Transverse colon (tissue), 4 donors: ENCODE measurements around the gene SOX10. TPM values are rescaled to one million over a fixed set of nuclear protein-coding genes. Genes with fewer than 3 reads are reported as not detected.

Source experiments
- DNase-seq: peaks from one replicate; pipeline ENCODE4 v3.0.0-alpha.2; 2019
- H3K27ac ChIP-seq, 4 donors: fragments of 200-600 bp; sonication (generic); 2 replicates each; pipeline ENCODE4 v1.5.1; 2016 to 2018; ENCODE audit warnings: inconsistent platforms in 4 of 4
- H3K27me3 ChIP-seq: fragments of 200-600 bp; sonication (generic); 2 replicates; pipeline ENCODE4 v1.5.1; 2017; ENCODE audit warnings: inconsistent platforms
- H3K36me3 ChIP-seq, 4 donors: fragments of 200-600 bp; sonication (generic); 2 replicates each; pipeline ENCODE4 v1.5.1; 2017 to 2019; ENCODE audit warnings: inconsistent platforms in 4 of 4
- H3K4me1 ChIP-seq, 4 donors: fragments of 200-600 bp; sonication (generic); 2 replicates each; pipeline ENCODE4 v1.5.1; 2017 to 2020; ENCODE audit warnings: inconsistent platforms in 4 of 4
- H3K4me3 ChIP-seq, 4 donors: fragments of 200-600 bp; sonication (generic); 1 replicate in 1 of 4; 2 replicates in 3 of 4; pipeline versions ENCODE4 v1.5.1 to v1.6.1; 2017 to 2019; ENCODE audit warnings: inconsistent platforms in 4 of 4
- H3K9me3 ChIP-seq, 2 donors: fragments of 200-600 bp; sonication (generic); 2 replicates each; pipeline ENCODE4 v1.5.1; 2017 to 2019; ENCODE audit warnings: inconsistent platforms in 2 of 2
- CTCF ChIP-seq, 5 experiments: fragments of 200-600 bp in 3 of 5; fragments of 450-650 bp in 2 of 5; sonication (generic) in 3 of 5; IDR thresholded peaks; 1 replicate in 2 of 5; 2 replicates in 3 of 5; pipeline ENCODE4 v1.5.1; 2016 to 2017; ENCODE audit warnings: antibody characterized with exemption in 5 of 5, inconsistent platforms in 3 of 5, mild to moderate bottlenecking in 2 of 5, moderate library complexity in 1 of 5
- EP300 ChIP-seq: sonication (generic); formaldehyde crosslinking; IDR thresholded peaks from one replicate; pipeline ENCODE4 v1.6.1; 2017; ENCODE audit warnings: antibody characterized with exemption, low read depth
- POLR2A ChIP-seq: fragments of 450-650 bp; IDR thresholded peaks from one replicate; pipeline ENCODE4 v1.6.1; 2016; ENCODE audit warnings: antibody characterized with exemption, mild to moderate bottlenecking, moderate library complexity
- POLR2AphosphoS5 ChIP-seq, 3 donors: sonication (generic); formaldehyde crosslinking; IDR thresholded peaks; one replicate each; pipeline ENCODE4 v1.6.1; 2016; ENCODE audit warnings: antibody characterized with exemption in 3 of 3
- WGBS, 2 donors: methylation state at CpG; one replicate each; pipeline ENCODE4 v1.1.5; 2018; ENCODE audit warnings: low coverage in 1 of 2; 5-methylcytosine and 5-hydroxymethylcytosine counted together
- in situ Hi-C, 4 donors: fragments of 200-750 bp; cut with MboI; loops; one replicate each; pipeline versions ENCODE4 v1.15.0 to v1.15.1; 2017; ENCODE audit warnings: low sequenced_read_pairs in 3 of 4, low pct_ligation_motif_present in 1 of 4, low pct_unique_long_range_greater_than_20kb in 1 of 4
- intact Hi-C: fragments of 100-400 bp; cut with DNase I; formaldehyde crosslinking; loops from one replicate; pipeline ENCODE4 v1.15.1; 2023; ENCODE audit warnings: low total_unique reads
- total RNA-seq, 4 donors: library from RNA; depleted of rRNA; stranded (reverse); fragments of >200 nt; gene quantifications; one replicate each; pipeline ENCODE4 v1.1.0, GENCODE V29; 2016

Gene SOX10
- total RNA-seq, 4 donors from 2014 or later: 1.2 to 4.9 (median 3.5) TPM

DNA sequence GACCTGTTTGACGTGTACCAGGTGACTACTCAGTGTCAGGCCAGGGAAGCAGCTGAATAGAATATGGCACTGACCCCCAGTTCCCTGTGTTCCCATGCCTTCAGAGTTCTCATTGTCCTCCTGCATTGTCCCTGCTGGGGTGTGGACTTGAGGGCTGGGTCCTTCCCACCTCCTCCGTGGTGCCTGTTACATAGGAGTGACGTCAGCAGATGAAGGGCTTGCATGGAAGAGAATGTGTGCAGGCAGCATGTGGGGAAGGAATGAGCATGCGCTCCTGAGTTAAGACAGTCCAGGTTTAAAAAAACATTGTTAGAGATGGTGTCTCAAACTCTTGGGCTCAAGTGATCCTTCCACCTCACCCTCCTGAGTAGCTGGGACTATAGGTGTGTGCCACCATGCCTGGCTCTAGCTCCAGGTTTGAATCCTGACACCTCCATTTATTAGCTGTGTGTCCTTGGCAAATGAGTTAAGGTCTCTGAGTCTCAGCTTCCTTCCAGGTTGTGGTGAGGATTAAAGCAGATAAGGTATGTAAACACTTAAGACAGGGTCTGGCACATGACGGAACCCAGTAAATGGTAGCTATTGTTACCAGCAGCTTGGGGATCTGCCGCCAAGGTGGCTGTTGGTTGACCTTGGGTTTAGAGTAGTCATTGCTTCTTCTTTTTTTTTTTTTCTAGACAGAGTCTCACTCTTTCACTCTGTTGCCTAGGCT, 7.5 kb upstream of the SOX10 start:
- intact Hi-C loops: no loop called here
- no peak for TF ChIP-seq EP300
- TF ChIP-seq POLR2AphosphoS5 (IDR thresholded peaks at IDR 0.05): no peak
- no peak for TF ChIP-seq POLR2A
- TF ChIP-seq CTCF (IDR thresholded peaks at IDR 0.05): no peak
- no peak for DNase-seq
- WGBS, 2 donors: 85 to 92% methylated on average over 2 to 5 of the region's 6 CpGs
- in situ Hi-C loops: no loop called here
- Histone ChIP-seq H3K36me3 (no peaks in the 10 kb centered on the region), H3K27me3 (no peaks in the 10 kb centered on the region), H3K9me3 (no peaks in the 10 kb centered on the region), H3K27ac (no peak overlapping the region), H3K4me1 (no peaks in the 10 kb centered on the region), H3K4me3 (no peak overlapping the region)

DNA sequence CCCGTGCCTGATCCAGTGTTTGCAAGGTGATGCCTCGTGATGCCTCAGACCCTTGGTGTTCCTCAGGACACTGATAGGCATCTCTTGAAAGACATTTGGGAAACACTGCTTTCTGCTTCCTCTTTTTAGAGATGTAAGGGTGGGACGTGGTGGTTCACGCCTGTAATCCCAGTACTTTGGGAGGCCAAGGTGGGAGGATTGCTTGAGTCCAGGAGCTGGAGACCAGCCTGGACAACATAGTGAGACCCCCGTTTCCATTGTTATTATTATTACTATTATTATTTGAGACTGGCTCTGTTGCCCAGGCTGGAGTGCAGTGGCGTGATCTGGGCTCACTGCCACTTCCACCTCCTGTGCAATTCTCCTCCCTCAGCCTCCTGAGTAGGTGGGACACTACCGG, 6.5 kb upstream of the SOX10 start:
- no peak for DNase-seq
- no peak overlapping the region for H3K27ac ChIP-seq
- H3K4me1 ChIP-seq: no peaks in the 10 kb centered on the region
- no peaks in the 10 kb centered on the region for H3K9me3 ChIP-seq
- no peak overlapping the region for H3K4me3 ChIP-seq
- no peak for TF ChIP-seq POLR2AphosphoS5 (IDR thresholded peaks at IDR 0.05)
- TF ChIP-seq POLR2A: no peak
- TF ChIP-seq EP300: no peak
- TF ChIP-seq CTCF (IDR thresholded peaks at IDR 0.05): no peak
- H3K27me3 ChIP-seq: no peaks in the 10 kb centered on the region
- no peaks in the 10 kb centered on the region for H3K36me3 ChIP-seq
- intact Hi-C loops (no loop called here), in situ Hi-C loops (no loop called here)
- WGBS, 2 donors: 85 to 100% methylated on average over 2 to 7 of the region's 7 CpGs

GRCh38 chr22:37990301-37990700, 5.9 kb upstream of the SOX10 start:
- Histone ChIP-seq H3K27ac (no peak overlapping the region), H3K27me3 (no peaks in the 10 kb centered on the region), H3K4me3 (no peak overlapping the region), H3K9me3 (no peaks in the 10 kb centered on the region), H3K4me1 (no peaks in the 10 kb centered on the region), H3K36me3 (no peaks in the 10 kb centered on the region)
- 48% methylated on average over 5 of the region's 5 CpGs; no CpG with 5 or more reads in 1 of the 2 donors for WGBS, 2 donors
- intact Hi-C loops: no loop called here
- DNase-seq: no peak
- in situ Hi-C loops: no loop called here
- TF ChIP-seq CTCF (IDR thresholded peaks at IDR 0.05): no peak
- TF ChIP-seq EP300: no peak
- TF ChIP-seq POLR2AphosphoS5 (IDR thresholded peaks at IDR 0.05): no peak
- TF ChIP-seq POLR2A: no peak

DNA sequence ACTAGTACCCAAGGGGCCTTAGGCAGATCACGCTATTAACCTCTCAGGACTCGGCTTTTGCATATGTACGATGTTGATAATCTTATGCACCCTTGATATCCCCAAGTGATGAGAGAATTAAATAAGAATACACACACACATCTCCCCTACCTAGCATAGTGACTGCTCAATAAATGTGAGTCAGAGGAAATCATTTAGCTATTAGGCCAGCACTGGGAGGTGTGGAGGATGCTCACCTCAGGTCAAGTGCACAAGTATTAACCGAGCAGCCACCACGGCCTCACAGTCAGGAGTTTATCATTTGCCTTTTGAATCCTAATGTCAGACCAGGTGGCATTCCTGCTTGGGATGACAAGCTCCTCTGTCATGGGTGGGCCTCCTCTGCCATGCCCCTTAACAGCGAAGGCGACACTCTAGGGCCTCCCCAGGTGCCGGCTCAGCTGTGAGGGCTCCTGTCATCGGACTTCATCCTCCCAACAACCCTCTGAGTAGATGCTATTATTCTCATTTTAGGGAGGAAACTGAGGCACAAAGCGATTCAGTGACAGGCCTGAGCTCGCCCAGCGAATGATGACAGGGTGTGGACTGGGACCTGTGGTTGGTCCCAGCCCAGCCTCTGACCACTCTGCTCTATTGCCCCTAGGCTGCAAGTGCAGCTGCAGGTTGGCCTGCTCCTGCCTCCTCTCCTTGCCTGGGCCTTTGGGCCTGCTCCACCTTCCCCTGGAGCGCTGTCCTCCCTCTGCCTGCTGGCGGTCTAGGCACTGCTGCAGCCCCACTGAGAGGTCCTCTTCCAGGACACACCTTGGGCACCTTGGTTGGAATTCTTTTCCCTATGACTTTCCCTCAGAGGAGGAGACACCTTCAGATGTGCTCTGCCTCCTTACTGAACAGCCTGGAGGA, 5.0 kb upstream of the SOX10 start:
- WGBS, 2 donors: 92% methylated on average over 14 of the region's 14 CpGs; no CpG with 5 or more reads in 1 of the 2 donors
- H3K27ac ChIP-seq: no peak overlapping the region
- no peak overlapping the region for H3K4me3 ChIP-seq
- H3K27me3 ChIP-seq: no peaks in the 10 kb centered on the region
- in situ Hi-C loops (no loop called here), intact Hi-C loops (no loop called here)
- no peak for TF ChIP-seq EP300
- no peaks in the 10 kb centered on the region for H3K9me3 ChIP-seq
- DNase-seq: no peak
- no peaks in the 10 kb centered on the region for H3K4me1 ChIP-seq
- H3K36me3 ChIP-seq: no peaks in the 10 kb centered on the region
